ENCODE data around the gene DEGS2.

Gene DEGS2

GRCh38 chr14:100131181-100131580 lies 28.3 kb downstream of the DEGS2 start:
- no peak overlapping the region for H3K4me3 ChIP-seq (ENCODE audit: low read depth, low read length)
- DNase-seq (ENCODE audit: low read depth): no peak
- TF ChIP-seq, protein P1, sequence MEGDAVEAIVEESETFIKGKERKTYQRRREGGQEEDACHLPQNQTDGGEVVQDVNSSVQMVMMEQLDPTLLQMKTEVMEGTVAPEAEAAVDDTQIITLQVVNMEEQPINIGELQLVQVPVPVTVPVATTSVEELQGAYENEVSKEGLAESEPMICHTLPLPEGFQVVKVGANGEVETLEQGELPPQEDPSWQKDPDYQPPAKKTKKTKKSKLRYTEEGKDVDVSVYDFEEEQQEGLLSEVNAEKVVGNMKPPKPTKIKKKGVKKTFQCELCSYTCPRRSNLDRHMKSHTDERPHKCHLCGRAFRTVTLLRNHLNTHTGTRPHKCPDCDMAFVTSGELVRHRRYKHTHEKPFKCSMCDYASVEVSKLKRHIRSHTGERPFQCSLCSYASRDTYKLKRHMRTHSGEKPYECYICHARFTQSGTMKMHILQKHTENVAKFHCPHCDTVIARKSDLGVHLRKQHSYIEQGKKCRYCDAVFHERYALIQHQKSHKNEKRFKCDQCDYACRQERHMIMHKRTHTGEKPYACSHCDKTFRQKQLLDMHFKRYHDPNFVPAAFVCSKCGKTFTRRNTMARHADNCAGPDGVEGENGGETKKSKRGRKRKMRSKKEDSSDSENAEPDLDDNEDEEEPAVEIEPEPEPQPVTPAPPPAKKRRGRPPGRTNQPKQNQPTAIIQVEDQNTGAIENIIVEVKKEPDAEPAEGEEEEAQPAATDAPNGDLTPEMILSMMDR (IDR thresholded peaks at IDR 0.05; ENCODE audit: insufficient read depth, low read depth, low read length, missing control alignments): no peak

- TF ChIP-seq, protein P1 (IDR thresholded peaks at IDR 0.05; ENCODE audit: insufficient read depth, low read depth, low read length, missing control alignments): no peak
- DNase-seq (ENCODE audit: low read depth): no peak
- H3K4me3 ChIP-seq (ENCODE audit: low read depth, low read length): no peak overlapping the region
Observed at GRCh38 chr14:100130521-100130920, 28.9 kb downstream of the DEGS2 start.

DNA sequence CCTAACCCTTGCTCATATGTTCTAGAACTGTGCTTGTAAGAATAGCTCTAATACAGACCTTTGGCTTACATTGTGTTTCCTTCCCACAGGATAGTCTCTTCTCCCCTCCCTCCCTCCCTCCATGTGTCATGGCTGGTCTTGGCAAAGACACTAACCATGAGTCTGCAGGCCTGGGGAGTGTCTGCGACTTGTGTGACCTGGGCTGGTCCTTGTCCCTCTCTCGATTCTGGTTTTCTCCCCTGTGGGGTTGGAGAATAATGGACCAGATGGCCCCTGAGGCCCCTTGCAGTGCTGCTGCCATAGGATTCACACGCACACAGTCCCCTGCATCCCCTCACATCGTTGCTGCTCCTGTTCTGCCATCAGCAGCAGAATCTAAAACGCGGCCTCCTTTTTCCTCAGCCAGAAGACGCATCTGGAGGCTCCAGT lies 30.3 kb downstream of the DEGS2 start:
- no peak for DNase-seq (ENCODE audit: low read depth)
- H3K4me3 ChIP-seq (ENCODE audit: low read depth, low read length): no peak overlapping the region
- TF ChIP-seq, protein P1 (IDR thresholded peaks at IDR 0.05; ENCODE audit: insufficient read depth, low read depth, low read length, missing control alignments): no peak

DNA sequence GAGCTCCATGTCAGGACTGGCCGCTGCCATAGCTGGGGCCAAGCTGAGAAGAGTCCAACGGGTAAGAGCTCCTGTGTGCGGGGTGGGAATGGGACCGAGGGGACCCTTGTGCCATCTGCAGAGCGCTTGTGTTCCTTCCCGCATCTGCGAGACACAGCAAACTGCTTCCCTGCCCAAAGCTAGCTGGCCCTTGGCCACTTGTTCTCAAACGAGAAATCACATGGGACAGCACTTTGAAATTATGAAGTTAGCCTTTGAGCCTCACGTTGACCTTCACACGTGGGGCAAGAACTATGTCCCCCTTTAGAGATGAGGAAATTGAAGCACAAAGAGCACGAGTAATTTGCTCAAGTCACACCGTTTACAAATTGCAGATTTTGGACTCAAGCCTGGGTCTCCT lies 30.8 kb downstream of the DEGS2 start:
- DNase-seq (ENCODE audit: low read depth): no peak
- TF ChIP-seq, protein P1 (IDR thresholded peaks at IDR 0.05; ENCODE audit: insufficient read depth, low read depth, low read length, missing control alignments): no peak
- no peak overlapping the region for H3K4me3 ChIP-seq (ENCODE audit: low read depth, low read length)

DNA sequence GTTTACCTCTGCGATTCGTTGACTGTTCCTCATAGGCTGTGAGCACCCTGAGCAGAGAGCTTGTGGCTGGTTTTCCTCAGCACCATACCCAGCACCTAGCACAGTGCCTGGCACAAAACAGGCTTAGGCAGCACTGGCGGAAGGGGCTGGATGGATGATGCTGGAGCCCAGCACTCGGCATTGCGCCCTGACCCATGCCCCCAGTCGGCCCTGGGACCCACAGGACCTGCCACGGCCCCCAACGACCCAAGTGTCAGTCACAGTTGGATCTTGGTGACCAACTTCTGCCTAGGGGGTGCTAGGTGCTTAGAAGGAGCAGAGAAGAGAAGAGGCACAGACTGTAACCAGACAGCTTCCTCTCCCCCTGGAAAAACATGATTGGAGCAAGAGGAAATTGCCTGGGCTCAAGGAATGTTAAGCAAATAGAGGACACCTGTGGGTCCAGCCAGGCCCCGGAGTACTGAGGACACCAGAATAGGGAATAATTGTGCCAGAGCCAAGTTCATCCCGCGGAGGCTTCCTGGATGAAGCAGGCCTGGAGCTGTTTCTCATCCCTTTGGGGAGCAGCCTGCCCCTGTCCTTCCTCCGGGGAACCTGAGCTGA lies 31.5 kb downstream of the DEGS2 start:
- TF ChIP-seq, protein P1 (IDR thresholded peaks at IDR 0.05; ENCODE audit: insufficient read depth, low read depth, low read length, missing control alignments): no peak
- no peak for DNase-seq (ENCODE audit: low read depth)
- H3K4me3 ChIP-seq (ENCODE audit: low read depth, low read length): no peak overlapping the region

DNA sequence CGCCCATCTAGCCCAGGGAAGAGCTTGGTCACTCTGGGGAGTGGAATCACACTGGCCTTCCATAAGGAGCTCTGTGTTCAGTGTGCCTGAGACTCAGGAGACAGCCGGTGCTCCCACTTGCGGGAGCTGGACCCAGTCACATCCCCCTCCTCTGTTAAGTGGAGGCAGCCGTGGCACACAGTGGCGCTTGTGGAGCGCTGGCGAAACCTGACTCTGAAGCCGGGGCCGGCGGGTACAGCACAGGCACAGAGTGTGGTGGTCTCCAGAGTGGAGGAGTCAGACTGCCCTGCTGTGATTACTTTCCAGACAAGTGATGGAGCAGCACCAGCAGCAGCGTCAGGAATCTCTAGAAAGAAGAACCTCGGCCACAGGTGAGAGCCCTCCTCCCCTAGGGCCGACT lies 33.0 kb downstream of the DEGS2 start:
- no peak for DNase-seq (ENCODE audit: low read depth)
- no peak overlapping the region for H3K4me3 ChIP-seq (ENCODE audit: low read depth, low read length)
- TF ChIP-seq, protein P1 (IDR thresholded peaks at IDR 0.05; ENCODE audit: insufficient read depth, low read depth, low read length, missing control alignments): no peak

GRCh38 chr14:100124551-100125088 lies 34.8 kb downstream of the DEGS2 start:
- no peak for DNase-seq (ENCODE audit: low read depth)
- no peak overlapping the region for H3K4me3 ChIP-seq (ENCODE audit: low read depth, low read length)
- TF ChIP-seq, protein P1 (IDR thresholded peaks at IDR 0.05; ENCODE audit: insufficient read depth, low read depth, low read length, missing control alignments): no peak

Measured in GM12865 (cell line).